Hepatocyte (in vitro differentiated cells): ENCODE results near the gene EVI2B. TPM values are rescaled to one million over a fixed set of nuclear protein-coding genes. Genes with fewer than 3 reads are reported as not detected.

Experiments
- DNase-seq: peaks from one replicate; pipeline ENCODE4 v3.0.0-alpha.2; 2016; ENCODE audit warnings: low spot score
- H2AFZ ChIP-seq: fragments of 200-600 bp; sonication (generic); 2 replicates; pipeline ENCODE4 v1.6.0; 2016; ENCODE audit warnings: antibody characterized with exemption, mild to moderate bottlenecking
- H3K27ac ChIP-seq: fragments of 200-600 bp; sonication (generic); 2 replicates; pipeline ENCODE4 v1.5.1; 2016; ENCODE audit warnings: mild to moderate bottlenecking
- H3K27me3 ChIP-seq: fragments of 200-600 bp; sonication (generic); 2 replicates; pipeline ENCODE4 v1.6.1; 2016
- H3K36me3 ChIP-seq: fragments of 200-600 bp; sonication (generic); replicated peaks from 2 replicates; pipeline ENCODE4 v1.5.1; 2016; ENCODE audit warnings: low read depth; ENCODE audit not compliant: insufficient read depth
- H3K4me1 ChIP-seq: fragments of 200-600 bp; sonication (generic); 2 replicates; pipeline ENCODE4 v1.5.1; 2016; ENCODE audit warnings: mild to moderate bottlenecking, moderate library complexity; ENCODE audit not compliant: insufficient read depth
- H3K4me2 ChIP-seq: fragments of 200-600 bp; sonication (generic); 2 replicates; pipeline ENCODE4 v1.6.0; 2016
- H3K4me3 ChIP-seq: fragments of 200-600 bp; sonication (generic); 2 replicates; pipeline ENCODE4 v1.5.1; 2016; ENCODE audit warnings: mild to moderate bottlenecking
- H3K79me2 ChIP-seq: fragments of 200-600 bp; sonication (generic); 2 replicates; pipeline ENCODE4 v1.6.0; 2017; ENCODE audit warnings: mild to moderate bottlenecking
- H3K9me2 ChIP-seq: fragments of 200-600 bp; sonication (generic); replicated peaks from 2 replicates; pipeline ENCODE4 v1.6.0; 2017; ENCODE audit warnings: mild to moderate bottlenecking; ENCODE audit not compliant: insufficient read depth
- H3K9me3 ChIP-seq: fragments of 200-600 bp; sonication (generic); 2 replicates; pipeline ENCODE4 v1.5.1; 2016; ENCODE audit warnings: low read depth, mild to moderate bottlenecking
- H4K20me1 ChIP-seq: fragments of 200-600 bp; sonication (generic); 2 replicates; pipeline ENCODE4 v1.6.0; 2016; ENCODE audit warnings: mild to moderate bottlenecking; ENCODE audit not compliant: insufficient read depth, poor library complexity, severe bottlenecking
- EZH2 ChIP-seq: fragments of 200-600 bp; sonication (generic); IDR thresholded peaks from 2 replicates; pipeline ENCODE4 v1.6.1; 2016; ENCODE audit warnings: antibody characterized with exemption, mild to moderate bottlenecking, borderline replicate concordance
- EZH2phosphoT487 ChIP-seq: fragments of 200-600 bp; sonication (generic); IDR thresholded peaks from one replicate; pipeline ENCODE4 v1.6.1; 2018; ENCODE audit warnings: antibody characterized with exemption, mild to moderate bottlenecking, low read depth, moderate library complexity; ENCODE audit not compliant: unreplicated experiment, severe bottlenecking
- WGBS: methylation state at CpG from one replicate; pipeline ENCODE4 v1.1.6; 2016; ENCODE audit warnings: low lambda C conversion rate; ENCODE audit errors: missing lambda C conversion rate; 5-methylcytosine and 5-hydroxymethylcytosine counted together
- polyA plus RNA-seq: library from polyadenylated mRNA; unstranded; fragments of >200 nt; fragmentation: Nextera tagmentation; extraction: Ambion mirVana; gene quantifications from 2 replicates; pipeline ENCODE4 v1.2.1, GENCODE V29; 2016
- total RNA-seq: library from RNA; depleted of rRNA; stranded (reverse); fragments of >200 nt; gene quantifications from 2 replicates; pipeline ENCODE4 v1.2.3, GENCODE V29; 2014
- TF ChIP-seq, protein P1 (sequence below): fragments of 200-600 bp; sonication (generic); IDR thresholded peaks from 2 replicates; pipeline ENCODE4 v1.5.1; 2016; ENCODE audit warnings: antibody characterized with exemption, mild to moderate bottlenecking; ENCODE audit not compliant: poor library complexity

The EVI2B gene
- total and polyA plus RNA-seq, 2 experiments from 2014 or later: not detected

DNA sequence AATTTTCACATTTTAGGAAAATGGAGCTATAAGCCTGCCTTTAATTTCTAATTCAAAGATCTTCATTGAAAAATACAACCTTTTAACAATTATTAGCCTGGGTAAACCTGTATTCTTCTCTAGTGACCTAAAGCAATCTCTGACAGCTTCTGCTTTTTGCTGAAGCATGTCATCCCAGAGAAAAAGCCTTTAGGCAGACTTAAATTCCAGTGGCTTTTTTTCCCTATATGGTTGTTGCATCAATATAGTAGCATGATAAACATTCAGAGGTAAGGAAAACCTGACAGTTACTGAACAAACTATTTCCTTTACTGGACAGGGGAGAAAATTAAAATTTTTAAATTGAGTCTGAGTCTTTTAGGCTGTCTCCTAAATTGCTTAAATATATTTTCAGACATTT lies 15.4 kb upstream of the EVI2B start:
- no peaks in the 10 kb centered on the region for H3K9me3 ChIP-seq
- no peaks in the 10 kb centered on the region for H4K20me1 ChIP-seq
- H3K36me3 ChIP-seq: no peaks in the 10 kb centered on the region
- no peak overlapping the region for H2AFZ ChIP-seq
- H3K4me3 ChIP-seq: no peak overlapping the region
- H3K27me3 ChIP-seq: no peaks in the 10 kb centered on the region
- DNase-seq: no peak
- H3K27ac ChIP-seq: no peak overlapping the region
- no peak overlapping the region for H3K4me2 ChIP-seq
- H3K4me1 ChIP-seq: no peaks in the 10 kb centered on the region
- no peaks in the 10 kb centered on the region for H3K9me2 ChIP-seq
- no peak for TF ChIP-seq EZH2
- TF ChIP-seq, protein P1, sequence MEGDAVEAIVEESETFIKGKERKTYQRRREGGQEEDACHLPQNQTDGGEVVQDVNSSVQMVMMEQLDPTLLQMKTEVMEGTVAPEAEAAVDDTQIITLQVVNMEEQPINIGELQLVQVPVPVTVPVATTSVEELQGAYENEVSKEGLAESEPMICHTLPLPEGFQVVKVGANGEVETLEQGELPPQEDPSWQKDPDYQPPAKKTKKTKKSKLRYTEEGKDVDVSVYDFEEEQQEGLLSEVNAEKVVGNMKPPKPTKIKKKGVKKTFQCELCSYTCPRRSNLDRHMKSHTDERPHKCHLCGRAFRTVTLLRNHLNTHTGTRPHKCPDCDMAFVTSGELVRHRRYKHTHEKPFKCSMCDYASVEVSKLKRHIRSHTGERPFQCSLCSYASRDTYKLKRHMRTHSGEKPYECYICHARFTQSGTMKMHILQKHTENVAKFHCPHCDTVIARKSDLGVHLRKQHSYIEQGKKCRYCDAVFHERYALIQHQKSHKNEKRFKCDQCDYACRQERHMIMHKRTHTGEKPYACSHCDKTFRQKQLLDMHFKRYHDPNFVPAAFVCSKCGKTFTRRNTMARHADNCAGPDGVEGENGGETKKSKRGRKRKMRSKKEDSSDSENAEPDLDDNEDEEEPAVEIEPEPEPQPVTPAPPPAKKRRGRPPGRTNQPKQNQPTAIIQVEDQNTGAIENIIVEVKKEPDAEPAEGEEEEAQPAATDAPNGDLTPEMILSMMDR: no peak
- TF ChIP-seq EZH2phosphoT487: no peak
- H3K79me2 ChIP-seq: no peaks in the 10 kb centered on the region

DNA sequence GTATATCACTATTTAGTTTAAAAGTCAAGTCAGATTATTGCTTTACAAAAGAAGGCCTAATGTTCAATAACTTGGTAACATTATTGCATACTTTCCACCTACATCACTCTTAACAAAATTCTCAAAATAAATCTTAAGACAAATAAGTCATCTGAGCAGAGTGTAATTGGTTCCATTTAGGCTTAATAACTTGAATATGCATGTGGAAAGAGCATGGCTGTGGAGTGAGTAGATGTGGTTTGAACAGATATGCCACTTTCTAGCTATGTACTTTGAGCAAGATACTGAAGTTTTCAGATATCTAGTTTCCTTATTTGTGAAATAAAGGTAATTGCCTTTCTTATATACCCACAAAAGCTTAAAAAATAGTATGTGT lies 14.3 kb upstream of the EVI2B start:
- no peaks in the 10 kb centered on the region for H3K9me2 ChIP-seq
- no peaks in the 10 kb centered on the region for H3K4me1 ChIP-seq
- no peak for DNase-seq
- no peak overlapping the region for H3K4me2 ChIP-seq
- no peaks in the 10 kb centered on the region for H4K20me1 ChIP-seq
- TF ChIP-seq EZH2phosphoT487 (no peak), EZH2 (no peak)
- TF ChIP-seq, protein P1: no peak
- no peak overlapping the region for H2AFZ ChIP-seq
- no peaks in the 10 kb centered on the region for H3K9me3 ChIP-seq
- no peaks in the 10 kb centered on the region for H3K27me3 ChIP-seq
- no peak overlapping the region for H3K4me3 ChIP-seq
- no peak overlapping the region for H3K27ac ChIP-seq
- no peaks in the 10 kb centered on the region for H3K79me2 ChIP-seq
- H3K36me3 ChIP-seq: no peaks in the 10 kb centered on the region

GRCh38 chr17:31327534-31328159 lies 13.8 kb upstream of the EVI2B start:
- Histone ChIP-seq H3K27ac (no peak overlapping the region), H2AFZ (no peak overlapping the region), H3K4me2 (no peak overlapping the region), H3K27me3 (no peaks in the 10 kb centered on the region), H3K9me3 (no peaks in the 10 kb centered on the region), H3K4me3 (no peak overlapping the region), H4K20me1 (no peaks in the 10 kb centered on the region), H3K79me2 (no peaks in the 10 kb centered on the region), H3K4me1 (no peaks in the 10 kb centered on the region), H3K36me3 (no peaks in the 10 kb centered on the region), H3K9me2 (no peaks in the 10 kb centered on the region)
- 92% methylated on average over 12 of the region's 12 CpGs for WGBS
- no peak for DNase-seq
- TF ChIP-seq, protein P1: no peak
- TF ChIP-seq EZH2: no peak
- no peak for TF ChIP-seq EZH2phosphoT487

DNA sequence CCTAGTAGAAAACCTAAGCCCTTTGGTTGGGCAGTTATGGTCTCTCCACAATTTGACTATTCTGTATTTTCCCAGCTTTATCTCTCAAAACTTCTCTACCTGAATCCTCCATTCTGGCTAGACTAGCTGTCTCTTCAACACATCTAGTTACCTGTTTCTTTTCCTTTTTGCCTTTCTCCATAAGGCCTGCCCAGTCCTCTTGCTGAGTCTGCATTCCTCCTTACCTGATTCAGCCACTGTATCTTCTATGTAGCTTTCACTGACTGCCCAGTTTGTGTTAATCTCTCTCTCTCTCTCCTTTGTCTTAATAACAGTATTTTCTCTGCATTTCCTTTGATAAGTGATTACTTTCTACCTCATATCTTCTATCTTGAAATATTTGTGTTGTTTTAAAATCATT lies 9.7 kb upstream of the EVI2B start:
- Histone ChIP-seq H3K4me3 (no peak overlapping the region), H3K36me3 (no peaks in the 10 kb centered on the region), H3K27ac (no peak overlapping the region), H3K4me1 (no peaks in the 10 kb centered on the region), H3K79me2 (no peaks in the 10 kb centered on the region), H2AFZ (no peak overlapping the region), H3K27me3 (no peaks in the 10 kb centered on the region), H3K4me2 (no peak overlapping the region), H4K20me1 (no peaks in the 10 kb centered on the region), H3K9me2 (no peaks in the 10 kb centered on the region), H3K9me3 (no peaks in the 10 kb centered on the region)
- no peak for DNase-seq
- TF ChIP-seq, protein P1: no peak
- TF ChIP-seq EZH2 (no peak), EZH2phosphoT487 (no peak)
